WTC11 (cell line): ENCODE data around the gene ARHGAP25. TPM values are rescaled to one million over a fixed set of nuclear protein-coding genes. Genes with fewer than 3 reads are reported as not detected.

Experiments used
- ATAC-seq: fragments of 200-7000 bp; cut with Tn5 transposase; 2 replicates; pipeline ENCODE4 v1.10.0; 2021; ENCODE audit warnings: mild to moderate bottlenecking, moderate library complexity
- CTCF ChIA-PET: fragments of 300-600 bp; sonication (Branson Sonifier 250); formaldehyde crosslinking; loops from one replicate; lab custom pipeline; 2021; ENCODE audit warnings: antibody characterized with exemption; lab: Charles Lee
- POLR2A ChIA-PET: fragments of 350-600 bp; sonication (Branson Sonifier 250); formaldehyde crosslinking; loops from one replicate; lab custom pipeline; 2021; ENCODE audit warnings: antibody characterized with exemption; lab: Charles Lee
- DNase-seq: peaks from one replicate; pipeline ENCODE4 v3.0.0; 2021; ENCODE audit warnings: low spot score
- H3K27ac Mint-ChIP-seq: 2 replicates; pipeline ENCODE4 v1.8.0; 2021; ENCODE audit warnings: mixed read lengths
- H3K27me3 Mint-ChIP-seq: 2 replicates; pipeline ENCODE4 v1.8.0; 2021; ENCODE audit warnings: low read depth, mild to moderate bottlenecking, moderate library complexity, mixed read lengths
- H3K36me3 Mint-ChIP-seq: 2 replicates; pipeline ENCODE4 v1.8.0; 2021; ENCODE audit warnings: mixed read lengths
- H3K4me1 Mint-ChIP-seq: 2 replicates; pipeline ENCODE4 v1.8.0; 2022; ENCODE audit warnings: mixed read lengths
- H3K4me3 Mint-ChIP-seq: 2 replicates; pipeline ENCODE4 v1.8.0; 2021; ENCODE audit warnings: mild to moderate bottlenecking, moderate library complexity, mixed read lengths
- H3K9me3 Mint-ChIP-seq: 2 replicates; pipeline ENCODE4 v1.8.0; 2021; ENCODE audit warnings: mixed read lengths
- ARID4B ChIP-seq: sonication (generic); formaldehyde crosslinking; IDR thresholded peaks from 2 replicates; pipeline ENCODE4 v1.8.0; 2023; ENCODE audit warnings: missing genetic modification reagents, mild to moderate bottlenecking, borderline replicate concordance
- ATF2 ChIP-seq: sonication (generic); formaldehyde crosslinking; IDR thresholded peaks from 2 replicates; pipeline ENCODE4 v1.8.1; 2022; ENCODE audit warnings: low read depth, missing genetic modification reagents, borderline replicate concordance
- CTCF ChIP-seq: fragments of 200-600 bp; IDR thresholded peaks from 2 replicates; pipeline ENCODE4 v1.8.0; 2022; ENCODE audit warnings: antibody characterized with exemption
- GRHL2 ChIP-seq: fragments of 250-450 bp; sonication (Bioruptor Pico); IDR thresholded peaks from 2 replicates; pipeline ENCODE4 v1.8.0; 2022; ENCODE audit warnings: mild to moderate bottlenecking, moderate library complexity; ENCODE audit not compliant: insufficient replicate concordance, severe bottlenecking
- JUN ChIP-seq: sonication (generic); formaldehyde crosslinking; IDR thresholded peaks from 2 replicates; pipeline ENCODE4 v1.8.0; 2023; ENCODE audit warnings: mild to moderate bottlenecking, missing genetic modification reagents
- NFYB ChIP-seq: sonication (generic); formaldehyde crosslinking; conservative IDR thresholded peaks from 2 replicates; pipeline ENCODE4 v1.8.0; 2022; ENCODE audit warnings: low read depth, missing genetic modification reagents
- NR1H2 ChIP-seq: sonication (generic); formaldehyde crosslinking; IDR thresholded peaks from 2 replicates; pipeline ENCODE4 v1.9.0; 2021; ENCODE audit warnings: mild to moderate bottlenecking, moderate library complexity, missing genetic modification reagents
- NR3C1 ChIP-seq: sonication (generic); formaldehyde crosslinking; conservative IDR thresholded peaks from 2 replicates; pipeline ENCODE4 v1.8.1; 2023; ENCODE audit warnings: low read depth, mild to moderate bottlenecking, missing genetic modification reagents
- TCF7 ChIP-seq: sonication (generic); formaldehyde crosslinking; IDR thresholded peaks from 2 replicates; pipeline ENCODE4 v1.8.0; 2022; ENCODE audit warnings: mild to moderate bottlenecking, low read depth, missing genetic modification reagents, moderate library complexity
- TEAD4 ChIP-seq: sonication (generic); formaldehyde crosslinking; IDR thresholded peaks from 2 replicates; pipeline ENCODE4 v1.8.0; 2022; ENCODE audit warnings: mild to moderate bottlenecking, missing genetic modification reagents
- USF1 ChIP-seq: sonication (generic); formaldehyde crosslinking; IDR thresholded peaks from 2 replicates; pipeline ENCODE4 v1.8.0; 2022; ENCODE audit warnings: mild to moderate bottlenecking, missing genetic modification reagents
- USF2 ChIP-seq: sonication (generic); formaldehyde crosslinking; IDR thresholded peaks from 2 replicates; pipeline ENCODE4 v1.8.1; 2023; ENCODE audit warnings: mild to moderate bottlenecking, missing genetic modification reagents, moderate library complexity
- ZMAT4 ChIP-seq: fragments of 250-450 bp; sonication (Bioruptor Pico); IDR thresholded peaks from 2 replicates; pipeline ENCODE4 v1.9.0; 2021; ENCODE audit warnings: mild to moderate bottlenecking
- ZNF232 ChIP-seq: sonication (generic); formaldehyde crosslinking; IDR thresholded peaks from 2 replicates; pipeline ENCODE4 v1.8.0; 2022; ENCODE audit warnings: mild to moderate bottlenecking, missing genetic modification reagents
- ZNF281 ChIP-seq: sonication (generic); formaldehyde crosslinking; IDR thresholded peaks from 2 replicates; pipeline ENCODE4 v1.8.0; 2023; ENCODE audit warnings: mild to moderate bottlenecking, missing genetic modification reagents
- ZNF396 ChIP-seq: fragments of 250-450 bp; sonication (Bioruptor Pico); IDR thresholded peaks from 2 replicates; pipeline ENCODE4 v1.8.0; 2021; ENCODE audit warnings: mild to moderate bottlenecking, moderate library complexity, borderline replicate concordance
- ZSCAN18 ChIP-seq: fragments of 250-450 bp; sonication (Bioruptor Pico); IDR thresholded peaks from 2 replicates; pipeline ENCODE4 v2.1.2; 2022; ENCODE audit warnings: mild to moderate bottlenecking, moderate library complexity
- total RNA-seq: library from RNA; stranded (reverse); gene quantifications from 3 replicates; pipeline ENCODE4 v1.2.3, GENCODE V29; 2021

Gene ARHGAP25
- total RNA-seq, 1 experiment from 2014 or later, result 2.9 TPM

GRCh38 chr2:68714866-68715265, 19.7 kb upstream of the ARHGAP25 start (continued):
- TF ChIP-seq ARID4B (no peak), ZNF281 (CRISPR knock-in tag) (no peak), GRHL2 (CRISPR knock-in tag) (no peak)

- ATAC-seq, result peak; percentile 100
- H3K36me3 Mint-ChIP-seq, result no peaks in the 10 kb centered on the region
- ChIA-PET CTCF (interaction anchor here (0.6 to 2.6 kb wide), 7 partner anchors 36 to 252 kb away, joined by 3 to 10 read pairs (median 4); partner anchors contain the start of genes APLF and FBXO48), POLR2A (no interaction called here)
- no peaks in the 10 kb centered on the region for H3K9me3 Mint-ChIP-seq
- H3K4me1 Mint-ChIP-seq, result no peaks in the 10 kb centered on the region
- TF ChIP-seq JUN (no peak), ZNF232 (CRISPR knock-in tag) (no peak), USF1 (peak; percentile 90), NFYB (peak; percentile 64), TCF7 (CRISPR knock-in tag) (no peak), ATF2 (CRISPR knock-in tag) (no peak), USF2 (peak; percentile 92), ZMAT4 (no peak), TEAD4 (no peak), NR1H2 (CRISPR knock-in tag) (no peak), ZNF396 (CRISPR knock-in tag) (no peak), CTCF (peak; percentile 45), NR3C1 (CRISPR knock-in tag) (no peak), ZSCAN18 (CRISPR knock-in tag) (no peak)
- no peak overlapping the region for H3K27ac Mint-ChIP-seq
- H3K4me3 Mint-ChIP-seq, result no peak overlapping the region
- peak; percentile 83 for DNase-seq
- H3K27me3 Mint-ChIP-seq, result no peaks in the 10 kb centered on the region
These were observed 19.1 kb upstream of the ARHGAP25 start for GRCh38 chr2:68715353-68716041.
